Caki2 (cell line): Measurements from ENCODE around the gene MPZ. TPM values are rescaled to one million over a fixed set of nuclear protein-coding genes. Genes with fewer than 3 reads are reported as not detected.
"Not testable (repeated sequence)": the region's sequence is repeated elsewhere in the genome, so short reads cannot be mapped to it uniquely, and the experiment has no call there.

Experiments
- DNase-seq: peaks from one replicate; pipeline ENCODE4 v3.0.0-alpha.2; 2015; ENCODE audit warnings: low read depth
- in situ Hi-C: cut with HindIII; loops from 2 replicates; pipeline ENCODE4 v1.10.0; 2016; ENCODE audit warnings: low sequenced_read_pairs, low pct_unique_long_range_greater_than_20kb, mixed read lengths
- total RNA-seq: library from RNA; depleted of rRNA; stranded (reverse); fragments of >200 nt; shearing (Covaris generic); gene quantifications from 2 replicates; pipeline ENCODE4 v1.2.3, GENCODE V29; 2014; ENCODE audit warnings: low replicate concordance; rRNA removed

Gene MPZ
- total RNA-seq, 1 experiment from 2014 or later, result 0.74 TPM

DNA sequence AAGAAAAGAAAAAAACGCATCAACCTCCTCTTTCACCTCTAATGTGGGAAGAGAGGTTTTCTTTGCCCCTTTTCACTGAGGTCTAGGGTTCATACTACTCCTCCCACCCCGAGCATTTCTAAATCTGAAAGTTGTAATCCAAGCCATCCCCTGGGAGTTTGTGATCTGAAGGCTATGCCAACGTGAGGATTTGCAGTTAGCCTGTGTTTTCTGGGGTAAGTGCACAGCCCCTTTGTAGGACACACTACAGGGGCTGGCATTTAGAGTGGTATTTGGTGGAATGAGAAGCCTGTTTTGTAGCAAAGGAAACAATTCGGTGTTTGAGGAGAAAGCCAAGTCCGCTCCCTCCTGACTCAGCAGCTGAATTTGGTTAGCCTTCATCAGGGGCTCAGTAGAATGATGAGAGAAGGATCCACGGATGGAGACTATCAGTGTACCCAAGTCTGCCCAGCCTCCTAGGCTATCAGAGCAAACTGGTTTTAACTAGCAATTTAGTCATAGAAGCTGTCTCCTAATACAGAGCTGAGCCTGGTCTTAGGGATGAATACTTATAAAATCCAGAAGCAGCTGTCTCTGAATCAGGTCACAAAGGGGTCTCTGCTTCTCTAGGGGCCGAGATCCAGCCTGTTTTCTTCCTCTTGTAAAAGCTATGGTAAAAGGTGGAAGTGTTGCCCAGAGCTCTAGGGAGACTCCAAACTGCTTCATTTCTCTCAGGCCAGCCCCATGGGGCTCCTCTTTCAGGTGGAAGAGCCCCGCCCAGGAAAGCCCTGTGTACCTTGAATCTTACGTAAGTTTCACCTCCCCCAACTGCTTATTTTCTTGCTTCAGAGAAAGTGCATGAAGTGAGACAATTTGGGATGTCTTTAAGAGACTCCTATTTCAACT lies 49.1 kb downstream of the MPZ start:
- in situ Hi-C loops, result no loop called here

DNA sequence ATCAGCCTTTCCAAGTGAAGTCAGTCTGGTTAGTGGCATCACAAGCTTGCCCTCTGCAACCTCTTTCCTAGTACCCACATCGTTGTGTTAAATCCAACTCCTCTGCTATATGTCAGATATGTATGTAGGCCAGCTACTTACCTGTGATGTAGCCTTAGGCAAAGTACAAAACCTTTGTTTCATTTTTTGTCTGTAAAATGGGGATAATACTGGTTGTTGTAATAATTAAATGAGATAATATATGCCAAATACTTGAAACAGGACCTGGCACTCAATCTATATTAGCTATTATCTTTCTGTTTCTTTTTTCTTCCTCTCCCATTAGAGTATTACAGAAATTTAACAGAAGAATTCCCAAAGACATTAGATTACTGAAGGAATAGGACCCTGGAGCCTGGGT lies 50.0 kb downstream of the MPZ start:
- in situ Hi-C loops, result no loop called here
- no peak for DNase-seq

More for the DNA sequence above, 49.1 kb downstream of the MPZ start:
- DNase-seq, result no peak

DNA sequence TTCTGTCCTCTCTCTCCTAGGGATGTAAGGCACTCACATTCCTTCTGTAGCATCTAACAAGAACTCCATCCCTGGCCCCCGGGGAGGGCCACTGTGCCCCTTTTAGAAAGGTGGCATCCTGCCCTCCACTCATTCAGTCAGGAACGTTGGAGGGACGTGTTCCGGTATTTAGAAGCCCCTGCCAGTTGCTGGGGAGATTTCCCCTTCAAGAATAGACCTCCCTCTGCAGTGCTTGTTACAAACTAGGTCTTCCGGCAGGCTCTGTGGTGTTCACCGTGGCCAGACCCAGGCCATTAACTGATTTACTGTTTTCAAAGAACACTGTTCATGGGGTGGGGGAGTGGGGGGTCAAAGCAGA lies 50.4 kb downstream of the MPZ start:
- no peak for DNase-seq
- in situ Hi-C loops, result no loop called here

DNA sequence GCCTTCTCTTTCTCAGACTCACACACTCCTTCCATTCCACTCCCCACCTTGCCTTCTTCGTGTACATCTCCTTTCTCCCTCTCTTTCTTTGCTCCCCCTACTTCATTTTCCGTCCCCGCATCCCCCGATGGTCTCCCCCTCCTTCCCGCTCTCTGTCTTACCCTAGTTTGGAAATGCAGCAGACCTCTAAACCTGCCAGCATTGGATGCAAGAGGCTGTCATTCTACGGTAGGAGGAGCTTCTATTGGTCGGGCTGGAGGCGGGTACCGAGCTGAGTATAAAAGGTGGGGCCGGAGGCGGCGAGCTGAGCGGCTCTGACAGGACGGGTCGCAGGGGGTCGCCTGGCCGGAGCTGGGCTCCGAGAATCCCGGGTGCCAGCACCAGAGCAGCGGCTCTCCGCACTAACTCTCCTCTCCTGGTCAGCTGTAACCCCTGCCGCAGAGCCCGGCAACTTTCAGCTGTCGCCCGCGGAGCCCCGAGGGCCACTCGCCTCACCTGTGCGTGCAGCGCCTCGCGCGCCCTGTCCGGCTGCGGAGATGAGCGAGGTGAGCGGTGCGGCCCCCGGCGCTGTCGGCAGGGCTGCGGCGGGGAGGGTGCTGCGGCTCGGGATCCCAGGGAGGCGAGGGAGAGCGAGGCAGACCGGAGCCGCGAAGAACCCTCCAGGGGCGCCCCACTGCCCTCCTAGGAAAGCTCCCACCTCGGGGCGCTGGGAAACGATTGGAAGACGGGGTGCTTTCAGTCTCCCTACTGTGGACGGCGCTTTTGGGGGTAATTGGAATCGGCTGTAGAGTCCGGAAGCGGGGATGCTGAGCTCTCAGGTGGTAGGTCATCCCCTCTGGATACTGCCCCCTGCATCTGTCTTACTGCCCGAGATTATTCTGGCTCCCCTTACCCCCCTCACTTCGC lies 51.1 kb downstream of the MPZ start, which contains the start of gene PCP4L1:
PCP4L1 (plus strand) TSS at position 307 of the 906 bp plus-strand sequence; CDS start at position 537, 230 bp downstream.
- in situ Hi-C loops, result no loop called here
- DNase-seq, result no peak

DNA sequence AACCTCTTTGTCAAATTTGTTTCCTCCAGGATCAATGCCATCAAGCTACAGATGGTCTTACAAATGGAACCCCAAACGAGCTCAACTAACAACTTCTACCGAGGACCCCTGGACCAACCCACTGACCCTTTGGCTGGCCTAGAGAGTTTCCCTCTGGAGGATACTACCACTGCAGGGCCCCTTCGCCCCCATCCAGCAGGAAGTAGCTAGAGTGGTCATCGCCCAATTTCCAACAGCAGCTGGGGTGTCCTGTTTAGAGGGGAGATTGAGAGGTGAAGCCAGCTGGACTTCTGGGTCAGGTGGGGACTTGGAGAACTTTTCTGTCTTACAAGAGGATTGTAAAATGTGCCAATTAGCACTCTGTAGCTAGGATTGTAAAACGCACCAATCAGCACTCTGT lies 52.7 kb downstream of the MPZ start:
- in situ Hi-C loops, DNase-seq: not testable (repeated sequence)

DNA sequence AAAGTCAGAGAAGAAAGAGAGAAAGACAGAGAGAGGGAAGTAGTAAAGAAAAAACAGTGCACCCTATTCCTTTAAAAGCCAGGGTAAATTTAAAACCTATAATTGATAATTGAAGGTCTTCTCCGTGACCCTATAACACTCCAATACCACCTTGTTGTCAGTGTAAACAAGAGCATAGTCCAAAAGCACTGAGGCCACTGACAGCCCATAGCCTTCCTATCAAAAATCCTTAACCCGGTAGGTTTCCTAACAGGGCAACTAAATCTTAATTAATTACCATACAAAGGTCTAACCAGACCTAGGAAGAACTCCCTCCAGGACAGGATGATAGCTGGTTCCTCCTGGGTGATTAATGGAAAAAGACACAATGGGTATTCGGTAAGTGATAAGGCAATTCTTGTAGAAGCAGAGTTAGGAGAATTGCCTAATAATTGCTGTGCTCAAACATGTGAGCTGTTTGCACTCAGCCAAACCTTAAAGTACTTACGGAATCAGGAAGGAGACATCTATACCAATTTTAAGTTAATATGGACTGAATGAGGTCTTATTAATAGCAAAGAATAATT lies 53.7 kb downstream of the MPZ start:
- in situ Hi-C loops, DNase-seq: not testable (repeated sequence)

DNA sequence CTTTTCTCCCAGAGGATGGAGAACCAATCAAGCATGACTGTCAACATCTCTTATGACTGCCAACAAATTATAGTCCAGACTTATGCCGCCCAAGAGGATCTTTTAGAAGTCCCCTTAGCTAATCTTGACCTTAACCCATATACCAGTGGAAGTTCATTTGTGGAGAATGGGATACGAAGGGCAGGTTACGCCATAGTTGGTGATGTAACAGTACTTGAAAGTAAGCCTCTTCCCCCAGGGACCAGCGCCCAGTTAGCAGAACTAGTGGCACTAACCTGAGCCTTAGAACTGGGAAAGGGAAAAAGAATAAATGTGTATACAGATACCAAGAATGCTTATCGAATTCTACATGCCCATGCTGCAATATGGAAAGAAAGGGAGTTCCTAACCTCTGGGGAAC lies 54.5 kb downstream of the MPZ start:
- DNase-seq, in situ Hi-C loops: not testable (repeated sequence)

Other genes starting within 250 kb of the MPZ start
- gene ARHGAP30, start 240.1 kb downstream of the MPZ start, total RNA-seq, result not detected in 2 replicates
- gene NECTIN4, start 220.4 kb downstream of the MPZ start, total RNA-seq, result 0.29 and 0.88 TPM in 2 replicates
- 3.7 and 23.8 TPM in 2 replicates for gene KLHDC9, start 211.6 kb downstream of the MPZ start, total RNA-seq
- gene PFDN2, start 191.9 kb downstream of the MPZ start, total RNA-seq, result 23.4 and 34.3 TPM in 2 replicates
- 32.0 and 38.2 TPM in 2 replicates for gene NIT1, start 191.9 kb downstream of the MPZ start, total RNA-seq
- gene DEDD, start 177.3 kb downstream of the MPZ start, total RNA-seq, result 17.4 and 39.5 TPM in 2 replicates
- 189 and 204 TPM in 2 replicates for gene UFC1, start 156.0 kb downstream of the MPZ start, total RNA-seq
- 3.3 and 7.0 TPM in 2 replicates for gene USP21, start 150.5 kb downstream of the MPZ start, total RNA-seq
- gene PPOX, start 143.5 kb downstream of the MPZ start, total RNA-seq, result 35.7 and 37.8 TPM in 2 replicates
- gene B4GALT3, start 132.5 kb downstream of the MPZ start, total RNA-seq, result 24.0 and 29.0 TPM in 2 replicates
- not detected in 2 replicates for gene ADAMTS4, start 110.9 kb downstream of the MPZ start, total RNA-seq
- 108 and 118 TPM in 2 replicates for gene NDUFS2, start 107.6 kb downstream of the MPZ start, total RNA-seq
- gene FCER1G, start 94.7 kb downstream of the MPZ start, total RNA-seq, result not detected in 2 replicates
- gene APOA2, start 86.3 kb downstream of the MPZ start, total RNA-seq, result not detected in 2 replicates
- 7.2 and 9.2 TPM in 2 replicates for gene TOMM40L, start 83.9 kb downstream of the MPZ start, total RNA-seq
- not detected in 2 replicates for gene NR1I3, start 71.8 kb downstream of the MPZ start, total RNA-seq
- not detected in 2 replicates for gene PCP4L1, start 51.2 kb downstream of the MPZ start, total RNA-seq
- gene SDHC, start 4.4 kb upstream of the MPZ start, total RNA-seq, result 342 and 387 TPM in 2 replicates
- not detected in 2 replicates for gene CFAP126, start 57.9 kb upstream of the MPZ start, total RNA-seq
- 0.17 TPM in 1 of 2 replicates, not detected in the other for gene FCGR2A, start 195.5 kb upstream of the MPZ start, total RNA-seq
- gene HSPA6, start 214.6 kb upstream of the MPZ start, total RNA-seq, result 0.09 and 0.61 TPM in 2 replicates
- gene FCGR3A, start 239.8 kb upstream of the MPZ start, total RNA-seq, result not detected in 2 replicates